NOMO-1 (cell line): Measurements from ENCODE around the gene PARP11.
"Not testable (repeated sequence)": the region's sequence is repeated elsewhere in the genome, so short reads cannot be mapped to it uniquely, and the experiment has no call there.

Source experiments
- DNase-seq, 2 experiments: peaks; one replicate each; lab custom pipeline; 2025; ENCODE audit not compliant: unreplicated experiment in 2 of 2; lab: John Stamatoyannopoulos, UW

Gene PARP11

GRCh38 chr12:3884671-3885070, 11.5 kb upstream of the PARP11 start:
- DNase-seq = no peak

- DNase-seq = peak in 1 of 2 experiments; percentile 17
Measured at GRCh38 chr12:3882896-3883564, 9.8 kb upstream of the PARP11 start.

DNA sequence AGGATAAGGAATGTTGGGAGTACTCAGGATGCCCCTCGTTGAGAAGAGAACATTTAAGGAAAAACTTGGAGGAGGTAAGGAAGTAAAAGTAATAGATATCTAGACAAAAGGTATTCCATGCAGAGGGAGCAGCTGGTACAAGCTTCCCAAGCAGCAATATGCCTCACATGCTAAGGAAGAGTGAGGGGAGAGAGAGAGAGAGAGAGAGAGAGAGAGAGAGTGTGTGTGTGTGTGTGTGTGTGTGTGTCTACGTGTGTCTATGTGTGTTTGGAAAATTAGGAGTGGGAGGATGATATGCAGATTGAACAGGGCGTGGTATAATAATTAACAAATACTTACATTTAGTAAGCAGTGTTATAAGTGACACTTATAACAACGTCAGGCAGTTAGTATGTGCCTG, 9.2 kb upstream of the PARP11 start:
- no peak for DNase-seq

GRCh38 chr12:3881281-3881950, 8.2 kb upstream of the PARP11 start:
- no peak for DNase-seq

DNA sequence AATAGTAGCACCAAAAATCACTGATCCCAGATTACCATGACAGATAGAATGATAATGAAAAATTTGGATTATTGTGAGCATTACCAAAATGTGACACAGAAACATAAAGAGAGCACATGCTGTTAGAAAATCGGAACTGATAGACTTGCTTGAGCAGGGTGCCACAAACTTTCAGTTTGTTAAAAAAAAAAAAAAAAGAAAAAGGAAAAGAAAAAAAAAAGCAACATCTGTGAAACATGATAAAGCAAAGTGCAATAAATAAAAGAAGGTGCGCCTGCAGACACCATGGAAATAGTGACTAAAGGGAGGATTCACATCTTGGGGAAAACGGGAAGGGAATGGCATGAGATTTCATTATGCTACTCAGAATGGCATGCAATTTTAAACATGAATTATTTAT, 6.6 kb upstream of the PARP11 start:
- no peak for DNase-seq

DNA sequence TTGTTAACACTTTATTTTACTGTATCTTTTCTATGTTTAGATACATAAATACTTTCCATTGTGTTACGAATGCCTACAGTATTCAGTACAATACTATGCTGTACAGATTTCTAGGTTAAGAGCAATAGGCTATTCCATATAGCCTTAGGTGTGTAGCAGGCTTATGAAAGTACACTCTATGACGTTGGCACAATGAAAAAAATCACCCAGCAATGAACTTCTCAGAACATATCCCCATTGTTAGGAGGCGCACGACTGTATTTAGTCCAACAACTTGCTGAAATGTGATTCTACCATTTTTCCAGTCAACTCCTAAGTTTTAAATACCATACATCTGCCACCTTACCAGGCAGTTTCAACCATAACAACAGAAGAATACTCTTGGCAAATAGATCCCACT, 1.8 kb downstream of the PARP11 start:
- DNase-seq = no peak

DNA sequence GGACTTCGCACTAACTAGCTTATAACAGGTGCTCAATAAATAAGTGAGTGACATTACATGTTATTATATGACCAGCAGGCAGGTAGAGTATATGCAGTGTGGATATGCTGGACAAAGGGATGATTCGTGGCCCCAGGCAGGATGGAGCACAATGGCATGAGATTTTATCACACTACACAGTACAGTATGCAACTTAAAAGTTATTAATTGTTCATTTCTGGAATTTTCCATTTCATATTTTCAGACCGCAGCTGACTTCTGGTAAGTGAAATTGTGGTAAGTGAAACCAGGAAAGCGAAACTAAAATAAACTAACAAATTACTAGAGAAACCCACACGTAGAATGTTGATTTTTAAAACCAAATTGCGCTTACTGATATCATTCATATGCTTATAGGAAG, 3.3 kb downstream of the PARP11 start:
- DNase-seq = peak in 1 of 2 experiments; percentile 19

DNA sequence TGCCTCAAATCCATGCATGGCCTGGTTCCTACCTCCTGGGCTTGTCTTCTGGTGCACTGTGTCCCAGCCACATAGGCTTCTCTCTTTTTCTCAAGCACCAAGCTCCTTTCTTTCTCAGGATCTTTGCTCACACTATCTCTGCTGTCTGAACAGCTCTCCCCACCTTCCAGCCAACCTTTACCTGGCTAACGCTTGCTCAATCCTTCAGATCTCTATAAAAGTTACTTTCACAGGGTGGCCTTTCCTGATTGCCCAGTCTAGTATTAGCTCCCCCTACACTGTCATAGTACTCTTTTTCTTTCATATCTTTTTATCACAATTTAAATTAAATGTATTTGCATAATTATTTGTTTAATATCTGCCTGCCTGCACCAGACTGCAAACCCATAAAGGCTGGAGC, 3.8 kb downstream of the PARP11 start:
- DNase-seq = no peak

- DNase-seq = no peak
Measured at GRCh38 chr12:3863756-3864155, 9.4 kb downstream of the PARP11 start.

DNA sequence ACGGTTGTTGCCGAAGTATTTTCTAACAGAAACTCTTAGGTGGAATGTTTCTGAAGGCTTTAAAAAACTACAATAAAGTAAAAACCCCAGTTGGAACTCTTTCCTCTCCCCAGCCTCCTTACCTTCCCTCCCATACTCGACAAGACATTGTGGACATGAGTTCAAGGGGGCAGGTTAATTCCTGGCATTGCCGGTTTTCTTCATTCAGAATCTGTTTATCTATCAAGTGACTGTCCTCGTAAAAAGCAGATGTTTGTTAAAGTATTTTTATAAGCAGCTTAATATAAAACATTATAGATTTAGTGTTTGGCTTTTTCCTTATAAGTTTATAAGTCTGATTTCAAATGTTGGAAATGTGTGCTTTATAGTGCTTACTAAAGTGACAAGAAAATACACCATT, 30.7 kb downstream of the PARP11 start:
- no peak for DNase-seq

DNA sequence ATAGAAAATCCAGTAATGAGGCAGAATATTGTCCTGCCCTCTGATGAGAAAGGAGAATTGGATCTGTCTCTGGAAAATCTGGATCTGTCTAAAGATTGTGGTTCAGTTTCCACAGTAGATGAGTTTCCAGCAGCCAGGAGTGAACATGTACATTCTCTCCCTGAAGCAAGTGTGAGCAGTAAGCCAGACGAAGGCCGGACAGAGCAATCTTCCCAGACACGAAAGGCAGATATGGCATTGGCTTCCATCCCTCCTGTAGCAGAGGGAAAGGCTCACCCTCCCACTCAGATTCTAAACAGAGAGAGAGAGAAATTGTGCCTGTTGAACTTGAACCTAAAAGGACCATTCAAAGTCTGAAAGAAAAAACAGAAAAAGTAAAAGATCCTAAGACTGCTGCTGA, 31.4 kb downstream of the PARP11 start:
- no peak for DNase-seq

DNA sequence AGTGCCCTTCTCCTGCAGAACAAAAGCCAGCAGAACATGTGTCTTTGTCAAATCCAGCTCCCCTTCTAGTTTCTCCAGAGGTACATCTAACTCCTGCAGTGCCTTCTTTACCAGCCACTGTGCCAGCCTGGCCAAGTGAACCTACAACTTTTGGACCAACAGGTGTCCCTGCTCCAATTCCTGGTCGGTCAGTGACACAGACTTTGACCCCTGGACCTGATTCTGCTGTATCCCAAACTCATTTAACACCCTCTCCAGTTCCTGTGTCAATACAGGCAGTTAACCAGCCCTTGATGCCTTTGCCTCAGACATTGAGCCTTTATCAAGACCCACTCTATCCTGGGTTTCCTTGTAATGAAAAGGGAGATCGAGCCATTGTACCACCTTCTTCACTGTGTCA, 32.4 kb downstream of the PARP11 start:
- DNase-seq = not testable (repeated sequence)

GRCh38 chr12:3839745-3840144, 33.5 kb downstream of the PARP11 start:
- DNase-seq = not testable (repeated sequence)

GRCh38 chr12:3838701-3839548, 34.3 kb downstream of the PARP11 start:
- DNase-seq = not testable (repeated sequence)

DNA sequence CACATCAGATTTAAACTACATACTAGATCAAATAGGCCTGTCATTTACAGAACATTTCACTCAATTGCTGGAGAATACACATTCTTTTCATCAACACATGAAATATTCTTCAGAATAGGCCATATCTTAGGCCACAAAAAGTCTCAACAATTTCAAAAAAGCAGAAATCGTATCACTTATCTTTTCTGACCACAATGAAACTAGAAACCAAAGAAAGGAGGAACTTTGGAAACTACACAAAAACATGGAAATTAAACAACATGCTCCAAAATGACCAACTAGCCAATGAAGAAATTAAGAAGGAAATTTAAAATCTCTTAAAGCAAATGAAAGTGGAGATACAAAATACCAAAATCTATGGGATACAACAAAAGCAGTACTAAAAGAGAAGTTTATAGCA, 35.1 kb downstream of the PARP11 start:
- peak; percentile 31 to 73 for DNase-seq

- no peak for DNase-seq
Measured at GRCh38 chr12:3837049-3837448, 36.1 kb downstream of the PARP11 start.

DNA sequence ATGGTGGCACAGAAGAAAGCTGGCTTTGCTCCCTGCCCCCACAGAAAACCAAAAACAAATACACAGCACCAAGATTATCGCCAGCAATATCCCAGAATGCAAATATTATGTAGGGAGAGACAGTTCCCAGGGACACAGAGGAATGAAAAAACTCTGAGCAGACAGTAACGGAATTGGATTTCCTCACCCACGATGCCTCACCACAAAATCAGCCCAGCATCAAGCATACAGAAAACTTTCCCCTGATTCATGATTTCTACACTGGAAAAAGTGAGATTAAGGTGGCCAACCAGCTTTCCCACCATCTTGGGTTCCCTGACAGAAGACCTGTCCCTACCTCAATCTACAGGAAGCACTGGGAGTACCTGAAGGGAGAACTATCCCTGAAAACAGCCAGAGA, 36.6 kb downstream of the PARP11 start:
- DNase-seq = no peak

DNA sequence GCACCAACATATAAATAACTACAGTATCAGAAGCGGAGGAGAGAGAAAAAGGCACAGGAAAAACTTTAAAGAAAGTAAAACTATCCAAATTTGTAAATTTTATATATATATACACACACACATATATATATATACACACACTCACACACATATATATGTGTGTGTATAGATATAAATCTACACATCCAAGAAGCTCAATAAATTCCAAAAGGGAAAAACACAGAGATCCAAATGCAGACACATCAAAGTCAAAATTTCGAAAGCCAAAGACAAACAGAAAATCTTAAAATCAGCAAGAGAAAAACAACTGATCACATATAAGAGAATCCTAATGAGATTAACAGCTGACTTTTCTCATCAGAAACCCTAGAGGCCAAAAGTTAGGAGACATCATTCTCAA, 37.3 kb downstream of the PARP11 start:
- DNase-seq = no peak

DNA sequence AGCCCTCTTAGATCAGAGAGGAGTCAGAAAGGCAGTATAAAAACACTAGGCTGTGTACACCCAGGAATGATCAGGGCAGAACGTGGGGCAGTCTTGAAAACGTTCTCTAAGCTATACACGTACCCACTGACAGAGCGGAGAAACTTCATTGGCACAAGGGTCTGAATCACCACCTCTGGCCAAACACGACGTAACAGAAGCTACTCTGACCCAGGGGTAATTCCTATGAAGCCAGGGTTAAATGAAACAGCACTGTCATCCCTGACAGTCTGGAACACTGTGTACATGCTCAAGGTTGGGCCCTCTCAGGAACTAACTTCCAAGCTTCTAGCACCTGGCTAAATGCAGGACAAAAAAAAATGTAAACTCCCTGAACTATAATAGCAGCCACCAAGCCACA, 38.4 kb downstream of the PARP11 start:
- no peak for DNase-seq

DNA sequence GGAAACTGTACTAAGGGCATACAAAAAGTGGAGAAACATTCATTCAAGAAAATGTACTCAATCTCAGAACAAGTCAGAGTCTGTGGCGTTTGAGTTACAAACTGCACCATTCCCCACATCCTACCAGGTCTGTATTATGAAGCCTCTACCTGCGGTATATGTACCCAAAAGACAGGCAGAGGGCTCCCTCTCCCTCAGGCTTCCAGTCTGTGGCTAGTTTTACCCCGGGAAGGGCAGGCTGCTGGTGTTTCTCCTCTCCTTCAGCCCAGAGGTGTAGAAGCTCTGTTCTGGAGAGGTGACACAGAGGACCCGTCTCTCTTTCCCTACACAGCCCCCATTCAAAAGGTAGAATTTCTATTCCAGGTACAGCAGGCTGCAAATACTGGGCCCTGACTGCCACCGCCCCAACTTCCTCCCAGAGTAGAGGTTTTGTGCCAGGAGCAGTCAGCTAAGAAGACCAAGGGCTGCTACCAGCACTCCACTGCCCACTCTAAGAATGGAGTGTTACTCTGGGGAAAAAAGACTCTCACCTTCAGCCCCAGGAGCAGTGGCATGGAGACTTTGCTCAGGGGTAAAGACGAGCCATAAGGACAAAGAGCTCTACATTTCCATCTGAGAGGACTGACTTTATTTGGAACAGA, 39.4 kb downstream of the PARP11 start:
- DNase-seq = no peak

DNA sequence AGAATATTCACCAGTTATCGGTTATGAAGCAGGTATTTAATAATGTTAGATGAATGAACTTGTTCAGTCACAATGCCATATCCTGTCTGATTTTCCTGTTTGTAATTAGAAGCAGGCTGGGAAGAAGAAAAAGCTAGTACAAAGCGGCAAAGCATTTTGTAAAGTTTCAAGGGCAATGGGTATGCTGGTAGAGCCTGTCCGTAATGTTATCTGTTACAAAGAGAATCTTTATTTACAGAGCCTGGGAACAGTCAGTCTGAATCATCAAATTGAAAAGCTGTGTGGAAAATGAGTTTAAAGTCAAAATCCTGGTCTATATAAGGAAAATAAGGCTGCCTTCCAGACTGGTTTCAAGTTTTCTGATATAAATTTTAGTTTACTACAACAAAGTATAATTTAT, 40.5 kb downstream of the PARP11 start:
- DNase-seq = no peak
